ENCODE data around the gene B3GALNT2. TPM values are rescaled to one million over a fixed set of nuclear protein-coding genes. Genes with fewer than 3 reads are reported as not detected.

Gene B3GALNT2
- total RNA-seq, 1 experiment from 2014 or later = 26.4 TPM

GRCh38 chr1:235500971-235501540 is 3.2 kb downstream of the B3GALNT2 start:
- Histone ChIP-seq H3F3A (ENCODE audit: low read length, unreplicated experiment) (no peaks in the 10 kb centered on the region), H3K9me2 (replicated peaks; ENCODE audit: low read length) (no peaks in the 10 kb centered on the region), H3K9me3 (ENCODE audit: low read length) (no peaks in the 10 kb centered on the region), H3K9ac (ENCODE audit: low read length) (no peak overlapping the region), H3K36me3 (ENCODE audit: low read depth, low read length) (no peaks in the 10 kb centered on the region), H3K4me2 (ENCODE audit: low read length) (peak overlapping the region; percentile 34), H4K20me1 (ENCODE audit: low read length) (peaks cover 7% of the 10 kb centered on the region; the same call in 1 of the 2 replicates), H2AFZ (ENCODE audit: low read length) (no peak overlapping the region), H3K4me3 (ENCODE audit: low read length) (no peak overlapping the region), H3K27ac (ENCODE audit: low read length) (no peak overlapping the region), H3K27me3 (ENCODE audit: low read length) (no peaks in the 10 kb centered on the region), H3K4me1 (ENCODE audit: insufficient read depth, low read length) (peaks cover 15% of the 10 kb centered on the region), H3K79me2 (ENCODE audit: low read length) (peaks cover 75% of the 10 kb centered on the region)
- ChIA-PET POLR2A (ENCODE audit: unreplicated experiment) (no interaction called here), CTCF (no interaction called here)
- ATAC-seq (no peak), DNase-seq (peak; percentile 56)
- intact Hi-C loops (cut with micrococcal nuclease) = loop anchor here (5.0 kb wide), 1 partner anchor 34 kb away; no protein-coding TSS in a partner anchor
- no peak for TF ChIP-seq CTCF (conservative IDR thresholded peaks at IDR 0.05; ENCODE audit: low read depth, low read length)
- TF ChIP-seq EZH2phosphoT487 (IDR thresholded peaks at IDR 0.05; ENCODE audit: borderline replicate concordance, low read length) = no peak
- no peak for TF ChIP-seq EZH2 (IDR thresholded peaks at IDR 0.05; ENCODE audit: low read length, unreplicated experiment)
- BruUV-seq (replicated peaks) = no TSS peak

GRCh38 chr1:235495551-235495950 is 8.7 kb downstream of the B3GALNT2 start:
- H3K9me3 ChIP-seq (ENCODE audit: low read length) = no peaks in the 10 kb centered on the region
- no peak overlapping the region for H3K27ac ChIP-seq (ENCODE audit: low read length)
- H3K4me1 ChIP-seq (ENCODE audit: insufficient read depth, low read length) = no peaks in the 10 kb centered on the region
- ATAC-seq = no peak
- peaks cover 42% of the 10 kb centered on the region for H3K79me2 ChIP-seq (ENCODE audit: low read length)
- no peak overlapping the region for H3K4me3 ChIP-seq (ENCODE audit: low read length)
- BruUV-seq (replicated peaks) = no TSS peak
- ChIA-PET CTCF (no interaction called here), POLR2A (ENCODE audit: unreplicated experiment) (no interaction called here)
- H3K4me2 ChIP-seq (ENCODE audit: low read length) = no peak overlapping the region
- H3K9me2 ChIP-seq (replicated peaks; ENCODE audit: low read length) = no peaks in the 10 kb centered on the region
- H3K9ac ChIP-seq (ENCODE audit: low read length) = no peak overlapping the region
- TF ChIP-seq EZH2 (IDR thresholded peaks at IDR 0.05; ENCODE audit: low read length, unreplicated experiment) (no peak), CTCF (conservative IDR thresholded peaks at IDR 0.05; ENCODE audit: low read depth, low read length) (no peak), EZH2phosphoT487 (IDR thresholded peaks at IDR 0.05; ENCODE audit: borderline replicate concordance, low read length) (no peak)
- H3K36me3 ChIP-seq (ENCODE audit: low read depth, low read length) = peaks cover 12% of the 10 kb centered on the region; the same call in 1 of the 2 replicates
- 0 out of 2 replicates have a peak, but pooled peaks cover 3% of the 10 kb centered on the region for H4K20me1 ChIP-seq (ENCODE audit: low read length)
- H3F3A ChIP-seq (ENCODE audit: low read length, unreplicated experiment) = no peaks in the 10 kb centered on the region
- no peak overlapping the region for H2AFZ ChIP-seq (ENCODE audit: low read length)
- no peak for DNase-seq
- intact Hi-C loops (cut with micrococcal nuclease) = no loop called here
- no peaks in the 10 kb centered on the region for H3K27me3 ChIP-seq (ENCODE audit: low read length)

- Histone ChIP-seq H3K9me2 (replicated peaks; ENCODE audit: low read length) (no peaks in the 10 kb centered on the region), H3K9ac (ENCODE audit: low read length) (no peak overlapping the region), H3K36me3 (ENCODE audit: low read depth, low read length) (peaks cover 12% of the 10 kb centered on the region; the same call in 1 of the 2 replicates), H3K9me3 (ENCODE audit: low read length) (no peaks in the 10 kb centered on the region), H2AFZ (ENCODE audit: low read length) (no peak overlapping the region), H3K27ac (ENCODE audit: low read length) (no peak overlapping the region), H3F3A (ENCODE audit: low read length, unreplicated experiment) (no peaks in the 10 kb centered on the region), H4K20me1 (ENCODE audit: low read length) (no peaks in the 10 kb centered on the region), H3K79me2 (ENCODE audit: low read length) (peaks cover 37% of the 10 kb centered on the region), H3K27me3 (ENCODE audit: low read length) (no peaks in the 10 kb centered on the region), H3K4me3 (ENCODE audit: low read length) (no peak overlapping the region), H3K4me1 (ENCODE audit: insufficient read depth, low read length) (no peaks in the 10 kb centered on the region), H3K4me2 (ENCODE audit: low read length) (no peak overlapping the region)
- POLR2A ChIA-PET (ENCODE audit: unreplicated experiment) = no interaction called here
- CTCF ChIA-PET = no interaction called here
- DNase-seq (no peak), ATAC-seq (no peak)
- no TSS peak for BruUV-seq (replicated peaks)
- intact Hi-C loops (cut with micrococcal nuclease) = no loop called here
- no peak for TF ChIP-seq EZH2 (IDR thresholded peaks at IDR 0.05; ENCODE audit: low read length, unreplicated experiment)
- TF ChIP-seq EZH2phosphoT487 (IDR thresholded peaks at IDR 0.05; ENCODE audit: borderline replicate concordance, low read length) = no peak
- TF ChIP-seq CTCF (conservative IDR thresholded peaks at IDR 0.05; ENCODE audit: low read depth, low read length) = no peak
These were observed 9.2 kb downstream of the B3GALNT2 start for GRCh38 chr1:235495030-235495429.

All from PC-3 (cell line).